NCI-H187 treated with DMSO at 0.1 percent for 48 hours (cell line): Measurements from ENCODE around the gene CEACAM16.

Experiments
- DNase-seq: peaks from one replicate; lab custom pipeline; 2025; lab: John Stamatoyannopoulos, UW

CEACAM16 gene

DNA sequence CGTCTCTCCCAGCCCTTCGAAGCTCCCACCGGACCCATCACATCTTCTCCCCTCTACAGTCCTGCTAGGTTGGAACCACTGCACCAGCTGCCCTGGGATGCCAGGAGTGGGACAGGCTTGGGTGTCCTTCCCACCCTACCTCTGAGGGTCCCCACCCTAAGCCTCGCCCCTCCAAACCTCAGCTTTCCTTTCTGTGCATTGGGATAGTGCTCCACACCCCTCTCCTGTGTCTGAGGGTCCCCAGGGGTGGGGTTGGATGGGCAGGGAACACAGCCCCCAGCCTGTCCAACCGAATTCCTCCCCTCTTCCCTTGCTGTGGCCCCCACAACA, 47.6 kb downstream of the CEACAM16 start:
- no peak for DNase-seq

DNA sequence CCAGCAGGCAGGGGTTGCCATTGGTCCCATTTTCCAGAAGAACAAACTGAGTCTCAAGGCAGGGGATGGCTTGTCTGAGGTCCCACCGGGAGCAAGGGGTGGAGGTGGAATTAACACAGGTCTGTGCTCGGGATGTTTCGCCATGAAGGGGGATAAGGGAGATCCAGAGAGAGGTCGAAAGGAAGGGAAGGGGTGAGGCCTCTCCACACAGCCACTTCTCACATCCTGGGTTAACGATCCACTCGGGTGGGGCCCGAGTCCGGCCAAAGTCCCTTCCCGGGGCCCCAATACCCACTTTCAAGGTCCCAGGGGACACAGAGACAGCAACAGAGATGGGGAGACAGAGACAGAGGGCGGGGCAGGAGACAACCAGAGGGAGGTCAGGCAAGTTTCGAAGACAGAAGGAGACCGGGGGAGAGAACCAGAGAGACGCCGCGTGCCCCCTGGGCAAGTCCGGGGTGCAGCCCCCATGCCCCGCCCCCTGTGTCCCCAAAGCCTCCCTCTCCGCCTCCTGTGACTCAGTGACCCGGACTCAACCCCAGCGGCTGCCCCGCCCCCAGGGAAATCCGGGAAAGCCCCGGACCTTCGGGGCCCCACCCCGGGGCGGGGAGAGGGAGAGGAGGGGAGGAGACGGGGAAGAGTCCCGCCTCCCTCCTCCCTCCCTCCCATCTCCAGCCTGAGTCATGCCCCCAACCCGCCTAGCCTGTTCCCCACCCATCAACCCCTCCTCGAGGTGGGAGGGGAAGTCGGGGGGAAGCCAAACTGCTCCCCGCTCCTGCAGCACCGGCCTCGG, 48.2 kb downstream of the CEACAM16 start:
- no peak for DNase-seq

DNA sequence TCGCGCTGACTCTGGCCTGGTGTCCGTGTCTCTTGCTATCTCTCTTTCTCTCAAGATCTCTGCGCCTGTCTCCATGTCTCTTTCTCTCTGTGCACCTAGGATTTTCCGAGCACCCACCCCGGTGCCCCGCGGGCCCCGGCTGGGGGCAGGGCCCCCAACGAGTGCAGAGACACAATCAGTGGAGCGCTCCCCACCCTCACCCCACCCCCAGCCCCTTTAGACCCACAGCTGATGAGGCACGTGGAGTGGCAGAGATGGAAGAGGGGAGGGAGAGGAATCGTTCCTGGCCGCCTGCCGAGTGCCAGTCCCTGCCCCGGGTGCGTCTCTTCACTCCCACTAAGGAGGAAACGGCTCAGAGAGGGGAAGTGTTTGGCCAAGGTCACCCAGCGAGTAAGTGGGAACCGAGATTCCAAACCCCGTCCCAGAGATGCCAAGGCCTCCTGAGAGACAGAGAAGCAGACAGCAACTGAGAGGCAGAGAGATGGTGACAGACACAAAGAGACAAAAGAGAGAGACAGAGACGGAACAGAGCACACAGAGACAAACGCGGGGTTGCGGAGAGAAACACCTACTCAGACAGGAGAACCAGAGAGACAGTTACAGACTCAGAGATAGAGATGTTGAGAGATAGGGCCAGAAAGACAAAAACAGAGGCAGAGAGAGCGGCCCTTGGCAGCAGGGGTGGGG, 48.9 kb downstream of the CEACAM16 start:
- no peak for DNase-seq

DNA sequence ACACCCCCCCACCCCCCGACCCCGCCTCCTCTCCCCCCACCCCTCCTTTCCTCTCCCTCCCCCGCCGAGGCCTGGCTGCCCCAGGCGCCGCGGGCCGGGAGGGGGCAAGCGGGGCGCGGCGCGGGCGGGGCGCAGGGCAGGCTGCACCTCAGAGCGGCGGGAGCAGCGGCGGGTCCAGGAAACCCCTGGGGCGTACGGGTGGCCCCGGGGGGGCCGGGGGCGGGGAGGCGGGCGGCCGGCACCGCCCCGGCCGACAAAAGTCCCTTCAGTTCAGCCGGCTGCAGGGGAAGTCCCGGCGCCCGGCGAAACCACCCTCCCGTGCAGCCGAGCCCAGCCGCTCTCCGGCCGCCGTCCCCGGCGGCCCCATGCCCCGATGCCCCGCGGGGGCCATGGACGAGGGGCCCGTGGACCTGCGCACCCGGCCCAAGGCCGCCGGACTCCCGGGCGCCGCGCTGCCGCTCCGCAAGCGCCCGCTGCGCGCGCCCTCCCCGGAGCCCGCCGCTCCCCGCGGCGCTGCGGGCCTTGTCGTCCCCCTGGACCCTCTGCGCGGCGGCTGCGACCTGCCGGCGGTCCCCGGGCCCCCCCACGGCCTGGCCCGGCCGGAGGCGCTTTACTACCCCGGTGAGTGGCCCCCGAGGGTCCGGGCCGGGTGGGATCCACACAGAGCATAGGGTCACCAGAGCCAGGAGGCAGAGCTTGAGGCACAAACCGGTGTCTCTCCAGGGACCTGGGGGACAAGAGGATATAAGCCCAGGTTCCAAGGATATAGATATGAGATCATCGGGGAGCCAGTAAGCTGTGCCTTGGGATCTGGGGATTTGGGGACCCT, 49.7 kb downstream of the CEACAM16 start, which contains the start of gene BCL3:
Gene BCL3, plus strand, starts transcription at position 283 of the 829 bp plus-strand sequence. Its CDS starts 83 bp downstream, at position 366.
- DNase-seq = no peak

DNA sequence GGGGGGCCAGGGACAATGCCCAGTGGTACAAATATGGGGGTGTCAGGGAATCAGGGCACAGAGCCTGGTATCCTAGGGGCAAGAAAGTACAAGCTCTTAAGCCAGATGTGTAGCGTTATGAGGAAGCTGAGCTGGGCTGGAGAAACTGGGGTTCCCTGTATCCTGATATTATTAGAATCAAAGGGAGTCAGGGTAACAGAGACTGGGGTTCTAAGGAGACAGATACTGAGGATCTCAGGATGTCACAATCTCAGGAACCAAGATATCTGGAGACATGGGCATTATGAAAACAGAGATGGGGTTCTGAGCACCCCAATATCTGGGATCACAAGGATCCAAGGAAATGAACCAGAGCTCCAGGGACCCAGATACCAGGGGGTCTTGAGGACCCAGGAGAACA, 50.3 kb downstream of the CEACAM16 start:
- no peak for DNase-seq

DNA sequence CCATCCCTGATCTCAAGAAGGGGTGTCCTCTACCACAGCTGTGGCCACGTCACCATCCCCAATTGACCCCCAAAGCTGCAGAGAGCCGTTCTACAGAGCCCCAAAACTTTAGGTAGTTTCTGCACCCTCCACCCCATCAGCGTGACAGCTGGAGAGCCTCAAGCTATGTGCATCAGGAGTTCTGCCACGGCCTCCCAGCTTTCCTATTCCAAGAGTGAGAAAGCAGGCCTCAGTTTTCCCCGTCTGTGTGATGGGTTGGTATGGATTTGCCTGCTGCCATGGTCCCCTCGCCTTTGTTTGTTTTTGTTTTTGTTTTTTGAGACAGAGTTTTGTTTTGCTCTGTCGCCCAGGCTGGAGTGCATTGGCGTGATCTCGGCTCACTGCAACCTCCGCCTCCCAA, 51.0 kb downstream of the CEACAM16 start:
- DNase-seq = no peak

DNA sequence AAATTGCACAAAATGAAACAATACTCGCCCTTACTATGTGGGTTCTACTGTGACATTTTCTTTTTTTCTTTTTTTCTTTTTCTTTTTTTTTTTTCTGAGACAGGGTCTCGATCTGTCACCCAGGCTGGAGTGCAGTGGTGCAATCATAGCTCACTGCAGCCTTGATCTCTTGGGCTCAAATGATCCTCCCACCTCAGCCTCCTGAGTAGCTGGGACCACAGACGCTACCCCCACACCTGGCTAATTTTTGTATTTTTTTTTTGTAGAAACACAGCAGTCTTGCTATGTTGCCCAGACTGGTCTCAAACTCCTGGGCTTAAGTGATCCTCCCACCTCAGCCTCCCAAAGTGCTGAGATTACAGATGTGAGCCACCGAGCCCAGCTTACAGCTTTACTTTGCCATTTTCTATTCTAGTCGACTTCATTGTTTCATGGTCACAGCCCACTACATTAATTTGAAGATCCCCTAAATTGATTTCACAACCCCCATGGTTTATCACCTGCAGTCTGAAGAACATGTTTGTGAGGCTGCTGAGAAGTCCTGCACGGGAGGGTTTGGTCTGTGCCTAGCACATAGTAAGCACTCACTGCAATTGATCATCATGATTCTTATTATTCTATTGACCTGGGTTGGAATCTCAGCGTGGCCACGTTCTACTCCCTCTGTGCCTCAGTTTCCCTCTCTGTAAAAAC, 53.3 kb downstream of the CEACAM16 start:
- no peak for DNase-seq

DNA sequence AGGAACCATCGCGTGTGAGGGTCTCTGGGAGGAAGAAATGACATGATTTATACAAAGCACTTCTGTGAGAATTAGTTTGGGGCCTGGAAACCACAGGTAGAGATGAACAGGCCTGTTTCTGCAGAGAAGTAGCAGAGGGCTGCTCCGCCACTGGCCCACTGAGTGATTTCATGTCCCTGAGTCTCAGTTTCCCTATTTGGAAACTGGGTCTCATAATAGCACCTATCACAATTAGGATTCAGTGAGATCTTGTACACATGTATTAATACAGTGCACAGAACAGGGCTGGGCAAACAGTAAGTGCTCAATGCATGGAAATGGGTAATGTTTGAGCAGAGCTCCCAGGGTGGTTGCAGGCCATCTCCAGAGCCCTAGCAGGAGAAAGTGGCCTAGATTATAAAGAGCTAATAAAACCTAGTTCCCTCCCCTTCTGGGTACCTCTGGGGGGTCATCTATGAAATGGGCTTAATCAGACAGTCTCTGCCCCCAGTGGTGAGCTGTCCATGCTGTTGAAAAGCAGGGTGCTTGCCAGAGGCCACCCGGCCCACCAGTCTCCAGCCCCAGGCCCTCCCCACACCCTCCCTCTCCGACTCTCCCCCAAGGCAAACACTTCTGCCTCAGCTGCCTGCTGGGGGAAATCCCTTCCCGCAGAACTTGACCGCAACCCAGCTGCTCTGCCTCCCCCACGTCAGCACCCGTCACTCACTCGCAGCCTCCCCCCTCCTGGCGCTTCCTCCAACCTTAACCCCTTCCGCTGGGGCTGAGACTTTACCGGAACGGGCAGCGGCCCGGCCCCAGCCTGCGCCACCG, 54.1 kb downstream of the CEACAM16 start:
- DNase-seq = no peak

DNA sequence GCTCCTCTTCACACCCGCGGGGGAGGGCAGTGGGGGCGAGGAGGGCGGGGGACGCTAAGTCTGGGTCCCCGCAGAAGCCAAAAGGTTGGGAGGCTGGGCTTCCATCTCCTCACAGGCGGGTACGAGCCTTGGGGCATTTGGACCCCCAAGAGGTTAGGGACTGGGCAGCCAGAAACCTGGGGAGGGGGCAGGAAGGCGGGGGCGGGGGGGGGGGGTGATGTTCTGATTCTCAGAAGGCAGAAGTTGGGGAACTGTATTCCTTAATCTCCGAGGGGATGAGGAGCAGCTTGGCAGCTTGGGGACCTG, 54.6 kb downstream of the CEACAM16 start:
- no peak for DNase-seq

DNA sequence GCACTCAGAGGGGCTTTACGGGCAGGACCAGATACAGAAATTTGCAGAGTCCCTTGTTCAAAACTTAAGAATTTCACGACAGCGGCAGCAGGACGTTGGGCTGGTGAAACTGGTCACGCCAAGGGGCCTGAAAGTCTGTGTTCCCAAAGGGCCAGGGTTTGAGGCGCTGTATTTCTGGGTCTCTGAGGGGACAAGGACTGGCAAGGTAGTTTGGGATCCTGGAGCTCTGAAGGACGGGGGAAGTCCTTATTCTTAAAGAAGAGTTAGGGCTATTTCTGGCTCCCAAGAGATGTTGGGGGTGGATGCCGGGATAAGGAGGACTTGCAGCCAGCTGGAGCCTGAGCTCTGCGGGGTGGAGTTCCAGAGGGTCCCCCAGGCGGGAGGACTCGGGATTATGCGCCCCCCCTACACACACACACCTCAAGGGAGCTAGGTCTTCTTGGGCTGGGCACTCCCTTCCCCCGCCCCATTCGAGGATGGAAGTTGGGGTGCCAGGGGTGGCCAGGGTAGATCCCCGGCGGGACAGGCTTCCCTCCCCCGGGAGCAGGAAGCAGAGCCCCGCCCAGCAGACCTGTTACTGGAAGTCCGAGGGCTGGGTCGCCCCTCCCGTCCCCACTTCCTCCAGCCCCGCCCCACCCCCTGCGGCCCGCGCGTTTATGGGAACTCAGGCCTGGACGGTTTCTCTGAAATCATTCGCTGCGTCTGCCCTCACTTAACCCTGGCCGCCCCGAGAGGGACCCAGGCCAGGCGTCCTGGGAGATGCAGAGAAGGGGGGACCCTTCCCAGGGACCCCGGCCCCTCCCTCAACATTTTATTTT, 55.2 kb downstream of the CEACAM16 start:
- DNase-seq = no peak

DNA sequence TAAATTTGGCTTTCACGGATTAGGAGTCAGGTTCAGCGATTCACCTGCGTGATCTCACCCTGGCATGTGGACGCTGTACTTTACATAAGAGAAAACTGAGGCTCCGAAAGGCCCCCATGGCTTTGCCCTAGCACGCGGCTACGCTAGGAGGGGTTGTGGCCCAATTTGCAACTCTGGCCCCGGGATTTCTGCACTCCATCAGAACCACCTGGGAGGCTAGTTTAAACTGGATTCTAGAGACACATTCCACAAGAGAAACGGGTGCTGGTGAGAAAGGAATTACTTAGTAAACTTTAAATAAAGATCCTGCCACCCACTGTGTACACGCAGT, 55.8 kb downstream of the CEACAM16 start:
- DNase-seq = no peak

DNA sequence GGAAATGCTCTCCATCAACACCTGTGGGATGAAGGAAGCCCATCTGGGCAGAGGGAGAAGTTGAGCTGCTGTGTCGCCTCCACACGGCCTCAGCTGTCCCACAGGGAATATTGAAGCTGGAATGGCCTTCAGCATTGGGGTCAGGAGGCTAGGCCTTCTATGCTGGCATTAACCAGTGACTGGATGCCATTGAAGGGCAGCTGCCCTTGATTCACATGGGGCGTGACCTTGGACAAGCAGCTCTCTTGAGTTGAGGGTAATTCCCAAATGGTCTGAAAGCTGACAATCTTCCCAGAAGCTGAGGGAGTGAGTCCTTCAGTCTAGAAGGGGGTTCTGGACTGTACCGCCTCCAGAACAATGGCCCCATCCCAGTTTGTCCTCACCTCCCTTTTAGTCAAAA, 56.3 kb downstream of the CEACAM16 start:
- DNase-seq = no peak

DNA sequence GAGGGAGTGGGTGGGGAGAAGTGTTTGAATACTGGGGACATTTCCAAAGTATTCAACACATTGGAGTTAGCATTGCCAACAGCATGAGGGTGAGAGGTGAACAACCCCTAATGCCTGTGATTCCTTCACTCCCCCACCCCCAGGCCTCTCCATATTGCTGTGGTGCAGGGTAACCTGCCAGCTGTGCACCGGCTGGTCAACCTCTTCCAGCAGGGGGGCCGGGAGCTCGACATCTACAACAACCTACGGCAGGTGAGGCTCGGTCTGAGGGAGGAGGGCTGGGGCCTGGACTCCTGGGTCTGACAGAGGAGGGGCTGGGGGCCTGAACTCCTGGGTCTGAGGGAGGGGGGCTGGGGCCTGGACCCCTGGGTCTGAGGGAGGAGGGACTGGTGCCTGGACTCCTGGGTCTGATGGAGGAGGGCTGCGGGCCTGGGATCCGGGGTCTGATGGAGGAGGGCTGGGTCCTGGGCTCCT, 57.2 kb downstream of the CEACAM16 start:
- no peak for DNase-seq

DNA sequence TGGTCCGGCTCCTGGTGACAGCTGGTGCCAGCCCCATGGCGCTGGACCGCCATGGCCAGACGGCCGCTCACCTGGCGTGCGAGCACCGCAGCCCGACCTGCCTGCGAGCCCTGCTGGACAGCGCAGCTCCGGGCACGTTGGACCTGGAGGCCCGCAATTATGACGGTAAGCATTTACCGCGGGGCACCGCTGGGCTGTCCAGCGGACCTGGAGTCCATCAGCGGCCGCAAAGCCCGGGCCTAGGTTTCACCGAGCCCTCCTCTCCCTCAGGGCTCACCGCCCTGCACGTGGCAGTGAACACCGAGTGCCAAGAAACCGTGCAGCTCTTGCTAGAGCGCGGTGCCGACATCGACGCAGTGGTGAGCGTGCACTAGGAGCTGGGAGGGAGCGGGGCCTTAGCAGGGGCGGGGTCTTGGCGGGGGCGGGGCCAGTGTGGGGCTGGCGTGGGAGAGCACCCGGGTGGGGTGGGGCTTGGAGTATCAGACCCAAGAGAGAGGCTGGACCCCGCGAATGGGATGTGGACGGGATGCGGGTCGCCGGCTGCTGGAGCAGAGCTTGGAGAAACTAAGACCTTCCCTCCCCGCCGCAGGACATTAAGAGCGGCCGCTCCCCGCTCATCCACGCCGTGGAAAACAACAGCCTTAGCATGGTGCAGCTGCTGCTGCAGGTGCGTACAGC, 58.2 kb downstream of the CEACAM16 start:
- no peak for DNase-seq

DNA sequence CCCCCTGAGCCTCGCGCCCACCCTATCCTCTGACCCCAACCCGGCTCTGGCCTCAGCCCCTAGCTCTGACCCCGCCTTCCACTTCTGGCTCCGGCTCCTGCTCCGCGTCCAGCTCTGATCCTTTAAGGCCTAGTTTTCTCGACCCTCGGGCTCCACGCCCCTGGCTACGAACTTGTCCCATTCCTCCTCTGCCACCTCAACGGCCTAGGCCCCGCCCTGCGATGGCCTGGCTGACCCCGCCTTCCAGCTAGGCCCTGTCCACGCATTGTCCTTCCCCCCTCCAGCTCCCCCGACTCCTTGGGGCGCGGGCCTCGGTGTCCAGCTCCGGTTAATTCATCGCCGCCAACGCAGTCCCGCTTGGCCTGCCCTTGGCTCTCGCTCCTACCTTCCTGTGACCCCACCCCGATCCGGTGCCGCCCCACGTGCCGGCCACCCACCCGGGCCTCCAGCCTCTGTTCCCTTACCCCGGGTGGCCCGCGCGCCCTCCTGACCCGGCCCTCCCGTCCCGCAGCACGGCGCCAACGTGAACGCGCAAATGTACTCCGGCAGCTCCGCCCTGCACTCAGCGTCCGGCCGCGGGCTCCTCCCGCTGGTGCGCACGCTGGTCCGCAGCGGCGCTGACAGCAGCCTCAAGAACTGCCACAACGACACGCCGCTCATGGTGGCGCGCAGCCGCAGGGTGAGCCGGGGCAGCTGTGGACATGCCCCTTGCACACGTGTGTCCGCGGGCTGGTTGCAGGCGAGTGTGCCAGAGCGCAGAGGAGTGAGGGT, 59.0 kb downstream of the CEACAM16 start:
- DNase-seq = no peak

DNA sequence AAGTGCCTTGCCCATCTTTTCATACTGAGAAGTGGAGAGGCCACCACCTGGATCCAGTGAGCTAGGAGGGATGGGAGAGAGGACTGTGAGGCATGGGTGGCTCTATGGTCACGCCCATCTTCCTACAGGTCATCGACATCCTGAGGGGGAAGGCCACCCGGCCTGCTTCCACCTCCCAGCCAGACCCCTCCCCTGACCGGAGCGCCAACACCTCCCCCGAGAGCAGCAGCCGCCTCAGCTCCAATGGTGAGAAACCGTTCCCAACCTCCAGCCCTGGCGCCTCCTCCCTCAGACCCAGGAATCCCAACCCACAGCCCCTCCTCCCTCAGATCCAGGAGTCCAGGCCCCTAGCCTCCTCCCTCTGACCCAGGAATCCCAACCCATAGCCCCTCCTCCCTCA, 59.6 kb downstream of the CEACAM16 start:
- DNase-seq = no peak

DNA sequence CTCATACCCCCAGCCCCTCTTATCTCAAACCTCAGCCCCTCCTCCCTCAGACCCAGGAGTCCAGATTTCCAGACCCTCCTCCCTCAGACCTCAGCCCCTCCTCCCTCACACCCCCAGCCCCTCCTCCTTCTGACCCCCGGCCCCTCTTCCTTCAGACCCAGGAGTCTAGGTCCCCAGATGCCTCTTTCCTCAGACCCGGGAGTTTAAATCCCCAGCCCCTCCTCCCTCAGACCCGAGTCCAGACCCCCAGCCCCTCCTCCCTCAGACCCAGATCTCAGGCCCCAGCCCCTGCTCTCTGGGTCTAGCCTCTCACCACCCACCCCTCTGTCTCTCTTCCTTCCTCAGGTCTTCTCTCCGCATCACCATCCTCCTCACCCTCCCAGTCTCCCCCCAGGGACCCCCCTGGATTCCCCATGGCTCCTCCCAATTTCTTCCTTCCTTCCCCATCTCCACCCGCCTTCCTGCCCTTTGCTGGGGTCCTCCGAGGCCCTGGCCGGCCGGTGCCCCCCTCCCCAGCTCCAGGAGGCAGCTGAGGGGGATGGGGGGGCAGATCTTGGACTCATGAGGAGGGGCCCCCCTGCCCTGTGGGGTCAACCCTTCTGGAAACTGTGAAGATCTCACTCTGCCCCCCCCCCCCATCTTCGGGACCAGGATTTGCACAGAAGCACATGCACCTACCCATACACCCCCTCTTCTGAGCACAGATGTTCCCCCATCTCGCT, 60.3 kb downstream of the CEACAM16 start:
- DNase-seq = no peak
